Measurements from ENCODE around the gene DNM3.

Gene DNM3

DNA sequence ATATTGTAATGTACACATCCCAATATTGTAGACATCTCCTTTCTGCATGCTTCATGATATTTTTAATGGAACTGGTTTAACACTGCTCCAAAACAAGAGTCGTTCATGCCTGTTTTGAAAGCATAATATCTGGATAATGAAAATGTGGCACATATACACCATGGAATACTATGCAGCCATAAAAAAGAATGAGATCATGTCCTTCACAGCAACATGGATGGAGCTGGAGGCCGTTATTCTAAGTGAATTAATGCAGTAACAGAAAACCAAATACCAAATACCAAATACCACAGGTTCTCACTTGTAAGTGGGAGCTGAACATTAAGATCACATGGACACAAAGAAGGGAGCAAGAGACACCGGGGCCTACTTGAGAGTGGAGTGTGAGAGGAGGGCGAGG lies 487.0 kb downstream of the DNM3 start:
- Histone ChIP-seq H3K9ac (ENCODE audit: low read depth in 1 of 2, low read length in 2 of 2) (no peak overlapping the region), H3K9me3 (ENCODE audit: control insufficient read depth in 1 of 2, low read length in 2 of 2) (no peaks in the 10 kb centered on the region)

DNA sequence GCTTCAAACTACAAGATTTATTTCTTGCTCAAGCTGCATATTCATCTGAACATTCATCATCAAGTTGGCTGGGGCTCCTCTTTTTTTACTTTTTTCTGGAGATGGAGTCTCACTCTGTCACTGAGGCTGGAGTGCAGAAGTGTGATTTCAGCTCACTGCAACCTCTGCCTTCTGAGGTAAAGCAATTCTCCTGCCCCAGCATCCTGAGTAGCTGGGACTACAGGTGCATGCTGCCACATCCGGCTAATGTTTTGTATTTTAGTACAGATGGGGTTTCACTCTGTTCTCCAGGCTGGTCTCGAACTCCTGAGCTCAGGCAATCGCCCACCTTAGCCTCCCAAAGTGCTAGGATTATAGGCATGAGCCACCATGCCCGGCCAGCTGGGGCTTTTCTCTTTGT lies 490.9 kb downstream of the DNM3 start:
- no peak overlapping the region for H3K9ac ChIP-seq (ENCODE audit: low read depth in 1 of 2, low read length in 2 of 2)
- H3K9me3 ChIP-seq (ENCODE audit: control insufficient read depth in 1 of 2, low read length in 2 of 2) = no peaks in the 10 kb centered on the region
- H3K4me3 ChIP-seq (ENCODE audit: low read depth in 1 of 2, low read length in 2 of 2) = no peak overlapping the region
- H3K36me3 ChIP-seq (ENCODE audit: control insufficient read depth in 1 of 2, insufficient read depth in 2 of 2, low read length in 2 of 2) = no peaks in the 10 kb centered on the region
- H3K27me3 ChIP-seq (ENCODE audit: control insufficient read depth in 1 of 2, insufficient read depth in 2 of 2, low read length in 2 of 2) = no peaks in the 10 kb centered on the region
- no peaks in the 10 kb centered on the region for H3K4me1 ChIP-seq (ENCODE audit: control insufficient read depth in 1 of 2, insufficient read depth in 2 of 2, low read length in 2 of 2)
- no peak overlapping the region for H3K27ac ChIP-seq (ENCODE audit: low read depth, low read length)

More for the DNA sequence above, 487.0 kb downstream of the DNM3 start:
- Histone ChIP-seq H3K36me3 (ENCODE audit: control insufficient read depth in 1 of 2, insufficient read depth in 2 of 2, low read length in 2 of 2) (no peaks in the 10 kb centered on the region), H3K4me3 (ENCODE audit: low read depth in 1 of 2, low read length in 2 of 2) (no peak overlapping the region), H3K27ac (ENCODE audit: low read depth, low read length) (no peak overlapping the region), H3K27me3 (ENCODE audit: control insufficient read depth in 1 of 2, insufficient read depth in 2 of 2, low read length in 2 of 2) (no peaks in the 10 kb centered on the region), H3K4me1 (ENCODE audit: control insufficient read depth in 1 of 2, insufficient read depth in 2 of 2, low read length in 2 of 2) (no peaks in the 10 kb centered on the region)

DNA sequence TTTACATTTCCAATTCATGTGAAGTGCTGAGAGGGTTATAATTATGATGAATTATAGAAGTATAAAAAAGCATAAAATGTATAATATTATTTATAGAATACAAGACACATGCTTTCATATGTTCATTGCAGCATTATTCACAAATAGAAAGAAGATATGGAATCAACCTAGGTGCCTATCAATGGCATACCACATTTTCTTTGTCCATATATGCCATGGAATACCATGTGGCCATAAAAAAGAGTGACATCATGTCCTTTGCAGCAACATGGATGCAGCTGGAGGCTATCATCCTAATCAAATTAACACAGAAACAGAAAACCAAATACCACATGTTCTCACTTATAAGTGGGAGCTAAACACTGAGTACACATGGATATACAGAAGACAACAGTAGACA lies 494.1 kb downstream of the DNM3 start:
- Histone ChIP-seq H3K36me3 (ENCODE audit: control insufficient read depth in 1 of 2, insufficient read depth in 2 of 2, low read length in 2 of 2) (no peaks in the 10 kb centered on the region), H3K4me3 (ENCODE audit: low read depth in 1 of 2, low read length in 2 of 2) (no peak overlapping the region), H3K27ac (ENCODE audit: low read depth, low read length) (no peak overlapping the region), H3K27me3 (ENCODE audit: control insufficient read depth in 1 of 2, insufficient read depth in 2 of 2, low read length in 2 of 2) (no peaks in the 10 kb centered on the region), H3K9ac (ENCODE audit: low read depth in 1 of 2, low read length in 2 of 2) (no peak overlapping the region), H3K9me3 (ENCODE audit: control insufficient read depth in 1 of 2, low read length in 2 of 2) (no peaks in the 10 kb centered on the region), H3K4me1 (ENCODE audit: control insufficient read depth in 1 of 2, insufficient read depth in 2 of 2, low read length in 2 of 2) (no peaks in the 10 kb centered on the region)

- Histone ChIP-seq H3K9ac (ENCODE audit: low read depth in 1 of 2, low read length in 2 of 2) (no peak overlapping the region), H3K4me3 (ENCODE audit: low read depth in 1 of 2, low read length in 2 of 2) (no peak overlapping the region), H3K27ac (ENCODE audit: low read depth, low read length) (no peak overlapping the region), H3K36me3 (ENCODE audit: control insufficient read depth in 1 of 2, insufficient read depth in 2 of 2, low read length in 2 of 2) (no peaks in the 10 kb centered on the region), H3K9me3 (ENCODE audit: control insufficient read depth in 1 of 2, low read length in 2 of 2) (no peaks in the 10 kb centered on the region), H3K4me1 (ENCODE audit: control insufficient read depth in 1 of 2, insufficient read depth in 2 of 2, low read length in 2 of 2) (no peaks in the 10 kb centered on the region), H3K27me3 (ENCODE audit: control insufficient read depth in 1 of 2, insufficient read depth in 2 of 2, low read length in 2 of 2) (no peaks in the 10 kb centered on the region)
Measured at GRCh38 chr1:172338295-172338735, 497.0 kb downstream of the DNM3 start.

GRCh38 chr1:172339842-172340241 lies 498.5 kb downstream of the DNM3 start:
- H3K9ac ChIP-seq (ENCODE audit: low read depth in 1 of 2, low read length in 2 of 2) = no peak overlapping the region

GRCh38 chr1:172340520-172340919 lies 499.2 kb downstream of the DNM3 start:
- Histone ChIP-seq H3K27ac (ENCODE audit: low read depth, low read length) (no peak overlapping the region), H3K4me3 (ENCODE audit: low read depth in 1 of 2, low read length in 2 of 2) (no peak overlapping the region), H3K9me3 (ENCODE audit: control insufficient read depth in 1 of 2, low read length in 2 of 2) (no peaks in the 10 kb centered on the region), H3K27me3 (ENCODE audit: control insufficient read depth in 1 of 2, insufficient read depth in 2 of 2, low read length in 2 of 2) (no peaks in the 10 kb centered on the region), H3K9ac (ENCODE audit: low read depth in 1 of 2, low read length in 2 of 2) (no peak overlapping the region), H3K36me3 (ENCODE audit: control insufficient read depth in 1 of 2, insufficient read depth in 2 of 2, low read length in 2 of 2) (no peaks in the 10 kb centered on the region), H3K4me1 (ENCODE audit: control insufficient read depth in 1 of 2, insufficient read depth in 2 of 2, low read length in 2 of 2) (no peaks in the 10 kb centered on the region)

More at GRCh38 chr1:172339842-172340241, 498.5 kb downstream of the DNM3 start:
- H3K9me3 ChIP-seq (ENCODE audit: control insufficient read depth in 1 of 2, low read length in 2 of 2) = no peaks in the 10 kb centered on the region
- H3K27me3 ChIP-seq (ENCODE audit: control insufficient read depth in 1 of 2, insufficient read depth in 2 of 2, low read length in 2 of 2) = no peaks in the 10 kb centered on the region
- no peaks in the 10 kb centered on the region for H3K4me1 ChIP-seq (ENCODE audit: control insufficient read depth in 1 of 2, insufficient read depth in 2 of 2, low read length in 2 of 2)
- H3K4me3 ChIP-seq (ENCODE audit: low read depth in 1 of 2, low read length in 2 of 2) = no peak overlapping the region
- H3K36me3 ChIP-seq (ENCODE audit: control insufficient read depth in 1 of 2, insufficient read depth in 2 of 2, low read length in 2 of 2) = no peaks in the 10 kb centered on the region
- no peak overlapping the region for H3K27ac ChIP-seq (ENCODE audit: low read depth, low read length)

DNA sequence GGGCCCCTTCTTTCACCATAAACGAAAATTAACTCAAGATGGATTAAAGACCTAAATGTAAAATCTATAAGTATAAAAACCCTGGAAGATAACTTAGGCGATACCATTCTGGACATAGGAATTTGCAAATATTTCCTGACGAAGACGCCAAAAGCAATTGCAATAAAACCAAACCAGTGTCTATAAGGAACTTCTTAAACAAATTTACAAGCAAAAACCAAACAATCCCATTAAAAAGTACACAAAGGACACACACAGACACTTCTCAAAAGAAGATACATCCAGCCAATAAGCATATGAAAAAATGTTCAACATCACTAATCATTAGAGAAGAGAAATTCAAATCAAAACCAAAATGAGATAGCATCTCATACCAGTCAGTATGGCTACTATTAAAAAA lies 500.4 kb downstream of the DNM3 start:
- H3K9ac ChIP-seq (ENCODE audit: low read depth in 1 of 2, low read length in 2 of 2) = no peak overlapping the region
- H3K27ac ChIP-seq (ENCODE audit: low read depth, low read length) = no peak overlapping the region
- H3K36me3 ChIP-seq (ENCODE audit: control insufficient read depth in 1 of 2, insufficient read depth in 2 of 2, low read length in 2 of 2) = no peaks in the 10 kb centered on the region
- no peaks in the 10 kb centered on the region for H3K4me1 ChIP-seq (ENCODE audit: control insufficient read depth in 1 of 2, insufficient read depth in 2 of 2, low read length in 2 of 2)
- no peaks in the 10 kb centered on the region for H3K9me3 ChIP-seq (ENCODE audit: control insufficient read depth in 1 of 2, low read length in 2 of 2)
- no peaks in the 10 kb centered on the region for H3K27me3 ChIP-seq (ENCODE audit: control insufficient read depth in 1 of 2, insufficient read depth in 2 of 2, low read length in 2 of 2)
- no peak overlapping the region for H3K4me3 ChIP-seq (ENCODE audit: low read depth in 1 of 2, low read length in 2 of 2)

- no peak overlapping the region for H3K4me3 ChIP-seq (ENCODE audit: low read depth in 1 of 2, low read length in 2 of 2)
- no peaks in the 10 kb centered on the region for H3K4me1 ChIP-seq (ENCODE audit: control insufficient read depth in 1 of 2, insufficient read depth in 2 of 2, low read length in 2 of 2)
- no peaks in the 10 kb centered on the region for H3K27me3 ChIP-seq (ENCODE audit: control insufficient read depth in 1 of 2, insufficient read depth in 2 of 2, low read length in 2 of 2)
- no peaks in the 10 kb centered on the region for H3K36me3 ChIP-seq (ENCODE audit: control insufficient read depth in 1 of 2, insufficient read depth in 2 of 2, low read length in 2 of 2)
- no peak overlapping the region for H3K9ac ChIP-seq (ENCODE audit: low read depth in 1 of 2, low read length in 2 of 2)
- peaks cover 4% of the 10 kb centered on the region in 2 donors for H3K9me3 ChIP-seq (ENCODE audit: control insufficient read depth in 1 of 2, low read length in 2 of 2)
- no peak overlapping the region for H3K27ac ChIP-seq (ENCODE audit: low read depth, low read length)
Measured at GRCh38 chr1:172342584-172343239, 501.4 kb downstream of the DNM3 start.

DNA sequence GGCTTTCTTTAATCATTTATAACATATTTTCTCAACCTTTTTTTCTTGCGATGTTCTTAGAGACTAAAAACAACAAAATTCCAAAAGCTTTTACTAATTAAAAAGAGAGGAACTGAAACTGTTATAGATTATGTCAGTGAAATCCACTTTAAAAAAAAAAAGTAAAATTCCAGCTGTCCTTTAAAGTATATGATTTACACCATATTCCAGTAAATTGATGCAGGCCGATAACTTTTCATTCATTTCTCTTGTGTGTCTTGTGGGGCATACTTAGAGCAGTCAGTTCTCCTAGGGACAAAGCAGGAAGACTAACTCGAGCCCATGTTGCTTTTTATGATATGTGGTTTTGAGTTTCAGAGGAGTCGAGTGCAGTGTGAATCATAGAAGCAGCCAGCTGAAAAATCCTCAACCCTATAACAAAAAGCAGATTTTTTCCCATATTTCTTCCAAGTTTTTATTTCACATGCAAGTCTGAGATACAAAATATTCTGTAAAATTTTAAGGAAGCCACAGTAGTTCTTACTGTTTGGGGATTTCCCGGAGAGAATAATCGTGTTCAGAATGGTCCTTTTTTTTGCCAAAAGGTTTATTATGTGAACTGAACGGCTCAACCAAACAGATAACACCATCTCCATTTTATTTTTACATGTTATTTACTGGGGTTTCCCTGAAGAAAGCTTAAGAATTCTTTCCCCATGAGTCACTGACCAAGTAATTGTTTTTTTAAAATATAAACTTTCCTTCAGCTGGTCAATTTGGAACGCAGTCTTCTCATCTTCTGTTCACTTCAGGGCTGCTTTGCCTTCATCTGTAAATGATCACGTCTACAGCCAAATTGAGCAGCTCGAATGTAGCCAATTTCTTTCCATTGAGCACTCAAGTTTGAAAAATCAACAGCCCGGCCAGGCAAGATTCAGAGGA lies 502.2 kb downstream of the DNM3 start:
- Histone ChIP-seq H3K9ac (ENCODE audit: low read depth in 1 of 2, low read length in 2 of 2) (no peak overlapping the region), H3K36me3 (ENCODE audit: control insufficient read depth in 1 of 2, insufficient read depth in 2 of 2, low read length in 2 of 2) (no peaks in the 10 kb centered on the region), H3K27ac (ENCODE audit: low read depth, low read length) (no peak overlapping the region), H3K27me3 (ENCODE audit: control insufficient read depth in 1 of 2, insufficient read depth in 2 of 2, low read length in 2 of 2) (no peaks in the 10 kb centered on the region), H3K4me1 (ENCODE audit: control insufficient read depth in 1 of 2, insufficient read depth in 2 of 2, low read length in 2 of 2) (no peaks in the 10 kb centered on the region), H3K9me3 (ENCODE audit: control insufficient read depth in 1 of 2, low read length in 2 of 2) (peaks cover 4 to 5% of the 10 kb centered on the region in 2 donors), H3K4me3 (ENCODE audit: low read depth in 1 of 2, low read length in 2 of 2) (no peak overlapping the region)

- no peaks in the 10 kb centered on the region for H3K27me3 ChIP-seq (ENCODE audit: control insufficient read depth in 1 of 2, insufficient read depth in 2 of 2, low read length in 2 of 2)
- no peak overlapping the region for H3K27ac ChIP-seq (ENCODE audit: low read depth, low read length)
- H3K9me3 ChIP-seq (ENCODE audit: control insufficient read depth in 1 of 2, low read length in 2 of 2) = peaks cover 4 to 5% of the 10 kb centered on the region in 2 donors
- H3K4me1 ChIP-seq (ENCODE audit: control insufficient read depth in 1 of 2, insufficient read depth in 2 of 2, low read length in 2 of 2) = no peaks in the 10 kb centered on the region
- no peaks in the 10 kb centered on the region for H3K36me3 ChIP-seq (ENCODE audit: control insufficient read depth in 1 of 2, insufficient read depth in 2 of 2, low read length in 2 of 2)
- H3K9ac ChIP-seq (ENCODE audit: low read depth in 1 of 2, low read length in 2 of 2) = no peak overlapping the region
- no peak overlapping the region for H3K4me3 ChIP-seq (ENCODE audit: low read depth in 1 of 2, low read length in 2 of 2)
Measured at GRCh38 chr1:172344444-172344843, 503.1 kb downstream of the DNM3 start.
